IMR-90 (cell line): ENCODE measurements around the gene TGM6. TPM values are rescaled to one million over a fixed set of nuclear protein-coding genes. Genes with fewer than 3 reads are reported as not detected.

Source experiments
- ATAC-seq: fragments of 200-7000 bp; cut with Tn5 transposase; 2 replicates; pipeline ENCODE4 v1.9.1; 2020; ENCODE audit warnings: low read depth, mild to moderate bottlenecking, moderate library complexity
- BruUV-seq: library from RNA; stranded (reverse); fragments of 400-500 nt; replicated peaks from 2 replicates; lab custom pipeline; 2021; lab: Mats Ljungman, UMichigan
- CTCF ChIA-PET: fragments of 300-600 bp; formaldehyde crosslinking; extraction: SDS; loops from one replicate; lab custom pipeline; 2021; ENCODE audit warnings: antibody characterized with exemption; lab: Yijun Ruan, JAX
- POLR2A ChIA-PET: fragments of 300-600 bp; sonication (Branson Sonifier 250); formaldehyde crosslinking; loops from one replicate; lab custom pipeline; 2022; ENCODE audit warnings: antibody characterized with exemption; ENCODE audit not compliant: unreplicated experiment; lab: Charles Lee
- DNase-seq: peaks from one replicate; pipeline ENCODE4 v3.0.0; 2013
- H2AFZ ChIP-seq: replicated peaks from 2 replicates; pipeline ENCODE3; 2013; ENCODE audit warnings: low read length, mild to moderate bottlenecking; ENCODE audit not compliant: poor library complexity
- H2AK5ac ChIP-seq: 2 replicates; pipeline ENCODE4 v1.6.1; 2013; ENCODE audit warnings: low read depth, low read length, inconsistent platforms
- H2AK9ac ChIP-seq: replicated peaks from 2 replicates; pipeline ENCODE3; 2013; ENCODE audit warnings: mild to moderate bottlenecking, low read depth, low read length, moderate library complexity; ENCODE audit not compliant: poor library complexity
- H2BK120ac ChIP-seq: 2 replicates; pipeline ENCODE4 v1.6.1; 2013; ENCODE audit warnings: low read depth, low read length, inconsistent platforms
- H2BK15ac ChIP-seq: 3 replicates; pipeline ENCODE4 v1.6.1; 2013; ENCODE audit warnings: low read depth, low read length, inconsistent platforms
- H2BK20ac ChIP-seq: 2 replicates; pipeline ENCODE4 v1.6.1; 2013; ENCODE audit warnings: low read depth, mild to moderate bottlenecking, inconsistent platforms, low read length, moderate library complexity
- H2BK5ac ChIP-seq: 2 replicates; pipeline ENCODE4 v1.6.1; 2013; ENCODE audit warnings: mild to moderate bottlenecking, low read depth, low read length, inconsistent platforms; ENCODE audit not compliant: poor library complexity, severe bottlenecking
- H3K14ac ChIP-seq: replicated peaks from 2 replicates; pipeline ENCODE4 v1.6.1; 2013; ENCODE audit warnings: low read depth, low read length, inconsistent platforms
- H3K18ac ChIP-seq: 2 replicates; pipeline ENCODE4 v1.6.1; 2013; ENCODE audit warnings: low read depth, low read length, control low read depth
- H3K23ac ChIP-seq: 2 replicates; pipeline ENCODE4 v1.6.1; 2013; ENCODE audit warnings: low read depth, low read length, inconsistent platforms
- H3K27ac ChIP-seq: 2 replicates; pipeline ENCODE4 v1.5.1; 2013; ENCODE audit warnings: mild to moderate bottlenecking, control low read depth, low read length; ENCODE audit not compliant: insufficient read depth
- H3K27me3 ChIP-seq: 2 replicates; pipeline ENCODE4 v1.6.1; 2013; ENCODE audit warnings: low read length; ENCODE audit not compliant: control insufficient read depth, insufficient read depth
- H3K36me3 ChIP-seq: 2 replicates; pipeline ENCODE4 v1.6.1; 2013; ENCODE audit warnings: low read length, mixed read lengths; ENCODE audit not compliant: control insufficient read depth, insufficient read depth
- H3K4ac ChIP-seq: 2 replicates; pipeline ENCODE4 v1.6.1; 2013; ENCODE audit warnings: low read depth, low read length, inconsistent platforms
- H3K4me1 ChIP-seq: 2 replicates; pipeline ENCODE4 v1.6.1; 2013; ENCODE audit warnings: low read length, mixed read lengths; ENCODE audit not compliant: control insufficient read depth, insufficient read depth
- H3K4me2 ChIP-seq: 2 replicates; pipeline ENCODE4 v1.6.1; 2013; ENCODE audit warnings: low read depth, mild to moderate bottlenecking, control low read depth, low read length, moderate library complexity
- H3K4me3 ChIP-seq: 2 replicates; pipeline ENCODE4 v1.5.1; 2013; ENCODE audit warnings: low read depth, mild to moderate bottlenecking, control low read depth, low read length, moderate library complexity; ENCODE audit not compliant: insufficient read depth
- H3K56ac ChIP-seq: 2 replicates; pipeline ENCODE4 v1.6.1; 2013; ENCODE audit warnings: low read length, inconsistent platforms; ENCODE audit not compliant: insufficient read depth; ENCODE audit errors: extremely low read depth
- H3K79me1 ChIP-seq, 2 experiments: 2 replicates each; pipeline ENCODE4 v1.6.1; 2013; ENCODE audit warnings: low read length in 2 of 2, inconsistent platforms in 1 of 2, low read depth in 1 of 2
- H3K9ac ChIP-seq: 2 replicates; pipeline ENCODE4 v1.6.1; 2013; ENCODE audit warnings: low read depth, low read length, control low read depth
- H3K9me1 ChIP-seq: 2 replicates; pipeline ENCODE4 v1.6.1; 2013; ENCODE audit warnings: low read length, inconsistent platforms; ENCODE audit not compliant: insufficient read depth
- H3K9me3 ChIP-seq: 2 replicates; pipeline ENCODE4 v1.6.1; 2013; ENCODE audit warnings: low read length; ENCODE audit not compliant: control insufficient read depth, insufficient read depth
- H4K20me1 ChIP-seq: 2 replicates; pipeline ENCODE4 v1.6.1; 2013; ENCODE audit warnings: low read length, inconsistent platforms; ENCODE audit not compliant: insufficient read depth
- H4K5ac ChIP-seq: 2 replicates; pipeline ENCODE4 v1.6.1; 2013; ENCODE audit warnings: mild to moderate bottlenecking, low read depth, low read length, control low read depth
- H4K8ac ChIP-seq, 2 experiments: 2 replicates each; pipeline ENCODE4 v1.6.1; 2013; ENCODE audit warnings: low read depth in 2 of 2, low read length in 2 of 2, control low read depth in 1 of 2, inconsistent platforms in 1 of 2
- H4K91ac ChIP-seq: 2 replicates; pipeline ENCODE4 v1.6.1; 2013; ENCODE audit warnings: low read depth, low read length, inconsistent platforms; ENCODE audit not compliant: insufficient read depth
- CEBPB ChIP-seq: IDR thresholded peaks from 2 replicates; pipeline ENCODE4 v1.6.1; 2012; ENCODE audit warnings: low read depth, low read length, improper control_type of control experiment
- CHD1 ChIP-seq: IDR thresholded peaks from 2 replicates; pipeline ENCODE4 v1.6.1; 2012; ENCODE audit warnings: low read depth, low read length, improper control_type of control experiment
- MAZ ChIP-seq: IDR thresholded peaks from 2 replicates; pipeline ENCODE4 v1.6.1; 2012; ENCODE audit warnings: low read depth, mild to moderate bottlenecking, low read length, improper control_type of control experiment, moderate library complexity, borderline replicate concordance
- MXI1 ChIP-seq: IDR thresholded peaks from 2 replicates; pipeline ENCODE4 v1.6.1; 2012; ENCODE audit warnings: low read depth, mild to moderate bottlenecking, low read length, moderate library complexity, borderline replicate concordance
- POLR2A ChIP-seq: IDR thresholded peaks from 2 replicates; pipeline ENCODE4 v1.6.1; 2012; ENCODE audit warnings: mild to moderate bottlenecking, low read depth, low read length
- RAD21 ChIP-seq: IDR thresholded peaks from 2 replicates; pipeline ENCODE4 v1.6.1; 2012; ENCODE audit warnings: low read length, improper control_type of control experiment
- RCOR1 ChIP-seq: IDR thresholded peaks from 2 replicates; pipeline ENCODE4 v1.6.1; 2012; ENCODE audit warnings: mild to moderate bottlenecking, low read length, improper control_type of control experiment; ENCODE audit not compliant: insufficient replicate concordance
- WGBS, 2 experiments: methylation state at CpG; one replicate each; pipeline versions ENCODE4 v1.1.5 to v1.1.7; 2013; ENCODE audit warnings: missing lambda C conversion rate in 2 of 2; ENCODE audit not compliant: insufficient read length in 1 of 2; ENCODE audit errors: extremely low coverage in 2 of 2; 5-methylcytosine and 5-hydroxymethylcytosine counted together
- dilution Hi-C: fragments of 300-500 bp; cut with HindIII; formaldehyde crosslinking; loops from one replicate; pipeline ENCODE4 v1.14.3; 2018; ENCODE audit warnings: low sequenced_read_pairs; ENCODE audit not compliant: unreplicated experiment
- in situ Hi-C: fragments of 300-500 bp; cut with MboI; formaldehyde crosslinking; loops from 3 replicates; pipeline ENCODE4 v1.14.3; 2019; ENCODE audit warnings: low sequenced_read_pairs, inconsistent platforms, mixed read lengths
- intact Hi-C: fragments of 100-400 bp; cut with micrococcal nuclease; formaldehyde crosslinking; loops from 2 replicates; pipeline ENCODE4 v1.10.0; 2022
- polyA plus RNA-seq, 3 experiments: library from polyadenylated mRNA; depleted of rRNA; stranded (reverse); fragments of >200 nt; gene quantifications; 2 replicates each; pipeline ENCODE4 v1.2.3, GENCODE V29; 2012; ENCODE audit warnings: low replicate concordance in 1 of 3
- total RNA-seq: library from RNA; depleted of rRNA; stranded (reverse); fragments of >200 nt; gene quantifications from 2 replicates; pipeline ENCODE4 v1.2.3, GENCODE V29; 2012
- TF ChIP-seq, protein P1 (sequence below): conservative IDR thresholded peaks from 2 replicates; pipeline ENCODE4 v1.5.1; 2012; ENCODE audit warnings: mild to moderate bottlenecking, low read depth, low read length, improper control_type of control experiment

The TGM6 gene
- total and polyA plus RNA-seq, 2 of the 4 experiments (the other 2 are of a cell fraction) = not detected

DNA sequence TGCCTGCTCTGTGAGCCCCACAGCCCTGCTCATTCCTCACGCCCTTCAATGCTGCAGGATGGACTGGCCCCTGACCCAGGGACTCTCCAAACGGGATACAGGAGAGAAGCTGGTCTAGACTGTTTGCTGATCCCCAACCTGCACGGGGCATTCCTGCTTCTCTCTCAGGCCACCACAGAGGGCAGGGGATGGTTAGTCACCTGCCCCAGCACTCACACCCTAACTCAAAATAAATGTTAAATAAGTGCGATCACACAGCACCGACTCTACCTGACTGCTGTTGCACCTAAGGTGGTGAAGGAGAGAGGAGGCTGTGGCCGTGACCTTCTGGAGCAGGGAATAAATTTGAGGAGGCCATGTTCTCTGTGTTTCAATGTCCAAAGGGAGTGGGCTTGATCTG, 39.9 kb upstream of the TGM6 start:
- Histone ChIP-seq H2BK20ac (no peak overlapping the region), H3K4me3 (no peak overlapping the region), H3K27me3 (peaks cover 3% of the 10 kb centered on the region), H3K4ac (no peak overlapping the region), H3K9me1 (no peaks in the 10 kb centered on the region), H4K20me1 (no peaks in the 10 kb centered on the region), H4K8ac (no peak overlapping the region), H3K14ac (no peak overlapping the region), H3K23ac (no peak overlapping the region), H4K91ac (no peak overlapping the region), H2AK5ac (no peak overlapping the region), H3K27ac (no peak overlapping the region), H3K4me2 (no peak overlapping the region), H3K36me3 (no peaks in the 10 kb centered on the region), H3K9me3 (no peaks in the 10 kb centered on the region), H2AK9ac (no peak overlapping the region), H2BK5ac (no peak overlapping the region), H4K5ac (no peak overlapping the region), H3K18ac (no peak overlapping the region), H3K56ac (no peak overlapping the region), H3K9ac (no peak overlapping the region), H2AFZ (no peak overlapping the region), H2BK15ac (no peak overlapping the region), H3K79me1 (no peaks in the 10 kb centered on the region), H2BK120ac (no peak overlapping the region), H3K4me1 (no peaks in the 10 kb centered on the region)
- dilution Hi-C loops = no loop called here
- ChIA-PET POLR2A (no interaction called here), CTCF (no interaction called here)
- no TSS peak for BruUV-seq
- intact Hi-C loops = no loop called here
- 60% methylated on average over 1 of the region's 6 CpGs; no CpG with 5 or more reads in 1 of the 2 experiments for WGBS, 2 experiments
- ATAC-seq (no peak), DNase-seq (no peak)
- in situ Hi-C loops = no loop called here
- TF ChIP-seq RCOR1 (no peak), RAD21 (no peak), MAZ (no peak), MXI1 (no peak), POLR2A (no peak), CEBPB (no peak), CHD1 (no peak)
- TF ChIP-seq, protein P1, sequence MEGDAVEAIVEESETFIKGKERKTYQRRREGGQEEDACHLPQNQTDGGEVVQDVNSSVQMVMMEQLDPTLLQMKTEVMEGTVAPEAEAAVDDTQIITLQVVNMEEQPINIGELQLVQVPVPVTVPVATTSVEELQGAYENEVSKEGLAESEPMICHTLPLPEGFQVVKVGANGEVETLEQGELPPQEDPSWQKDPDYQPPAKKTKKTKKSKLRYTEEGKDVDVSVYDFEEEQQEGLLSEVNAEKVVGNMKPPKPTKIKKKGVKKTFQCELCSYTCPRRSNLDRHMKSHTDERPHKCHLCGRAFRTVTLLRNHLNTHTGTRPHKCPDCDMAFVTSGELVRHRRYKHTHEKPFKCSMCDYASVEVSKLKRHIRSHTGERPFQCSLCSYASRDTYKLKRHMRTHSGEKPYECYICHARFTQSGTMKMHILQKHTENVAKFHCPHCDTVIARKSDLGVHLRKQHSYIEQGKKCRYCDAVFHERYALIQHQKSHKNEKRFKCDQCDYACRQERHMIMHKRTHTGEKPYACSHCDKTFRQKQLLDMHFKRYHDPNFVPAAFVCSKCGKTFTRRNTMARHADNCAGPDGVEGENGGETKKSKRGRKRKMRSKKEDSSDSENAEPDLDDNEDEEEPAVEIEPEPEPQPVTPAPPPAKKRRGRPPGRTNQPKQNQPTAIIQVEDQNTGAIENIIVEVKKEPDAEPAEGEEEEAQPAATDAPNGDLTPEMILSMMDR = no peak
